OCI-LY1 (cell line): Measurements from ENCODE around the gene HS3ST2.

Experiments
- EZH2 ChIP-seq: fragments of 200-600 bp; sonication (generic), shearing (Covaris generic); IDR thresholded peaks from 2 replicates; pipeline ENCODE4 v1.8.0; 2017; ENCODE audit warnings: borderline replicate concordance, mixed run types, mild to moderate bottlenecking, antibody characterized with exemption, low read length, moderate library complexity, mixed read lengths
- TF ChIP-seq, protein P1 (sequence below): fragments of 200-600 bp; sonication (generic), shearing (Covaris generic); IDR thresholded peaks from 2 replicates; pipeline ENCODE4 v1.5.1; 2017; ENCODE audit warnings: mild to moderate bottlenecking, antibody characterized with exemption, low read length, moderate library complexity, mixed read lengths

DNA sequence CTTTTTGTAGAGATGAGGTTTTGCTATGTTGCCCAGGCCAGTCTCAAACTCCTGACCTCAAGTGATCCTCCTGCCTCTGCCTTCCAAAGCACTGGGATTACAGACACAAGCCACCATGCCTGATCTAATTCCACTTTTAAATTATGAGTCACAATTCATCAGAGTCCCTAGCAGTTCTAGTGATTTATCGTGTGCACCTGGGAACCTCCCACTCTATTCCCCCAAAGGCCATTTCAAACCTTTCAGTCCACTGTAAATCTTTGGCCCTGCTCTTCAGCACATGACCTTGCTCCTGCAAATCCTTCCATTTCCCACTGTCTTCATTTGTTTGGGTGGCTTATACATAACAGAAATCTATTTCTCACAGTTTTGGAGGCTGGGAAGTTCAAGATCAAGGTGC is 73.0 kb downstream of the HS3ST2 start:
- TF ChIP-seq, protein P1, sequence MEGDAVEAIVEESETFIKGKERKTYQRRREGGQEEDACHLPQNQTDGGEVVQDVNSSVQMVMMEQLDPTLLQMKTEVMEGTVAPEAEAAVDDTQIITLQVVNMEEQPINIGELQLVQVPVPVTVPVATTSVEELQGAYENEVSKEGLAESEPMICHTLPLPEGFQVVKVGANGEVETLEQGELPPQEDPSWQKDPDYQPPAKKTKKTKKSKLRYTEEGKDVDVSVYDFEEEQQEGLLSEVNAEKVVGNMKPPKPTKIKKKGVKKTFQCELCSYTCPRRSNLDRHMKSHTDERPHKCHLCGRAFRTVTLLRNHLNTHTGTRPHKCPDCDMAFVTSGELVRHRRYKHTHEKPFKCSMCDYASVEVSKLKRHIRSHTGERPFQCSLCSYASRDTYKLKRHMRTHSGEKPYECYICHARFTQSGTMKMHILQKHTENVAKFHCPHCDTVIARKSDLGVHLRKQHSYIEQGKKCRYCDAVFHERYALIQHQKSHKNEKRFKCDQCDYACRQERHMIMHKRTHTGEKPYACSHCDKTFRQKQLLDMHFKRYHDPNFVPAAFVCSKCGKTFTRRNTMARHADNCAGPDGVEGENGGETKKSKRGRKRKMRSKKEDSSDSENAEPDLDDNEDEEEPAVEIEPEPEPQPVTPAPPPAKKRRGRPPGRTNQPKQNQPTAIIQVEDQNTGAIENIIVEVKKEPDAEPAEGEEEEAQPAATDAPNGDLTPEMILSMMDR: no peak
- TF ChIP-seq EZH2: no peak
